ENCODE data around the gene BEND6. TPM values are rescaled to one million over a fixed set of nuclear protein-coding genes. Genes with fewer than 3 reads are reported as not detected.
A peak's percentile ranks its signal among the peaks of the same experiment; 100 is the strongest.

The BEND6 gene
- total and polyA plus RNA-seq, 7 experiments from 2014 or later, result 0.15 TPM; not detected in 6

GRCh38 chr6:56913285-56914074 is 41.4 kb upstream of the BEND6 start:
- intact Hi-C loops (cut with micrococcal nuclease), result no loop called here
- POLR2A ChIA-PET, result no interaction called here
- H3K27me3 ChIP-seq (ENCODE audit: control insufficient read depth in 2 of 2, insufficient read depth in 2 of 2, low read length in 2 of 2), result no peaks in the 10 kb centered on the region
- Mint-ChIP-seq H3K4me3 (no peak overlapping the region), H3K9me3 (peaks cover 0 to 1% (median 0%) of the 10 kb centered on the region in 11 donors), H3K27ac (no peak overlapping the region), H3K4me1 (peaks cover 0 to 4% (median 0%) of the 10 kb centered on the region in 7 donors), H3K27me3 (peaks cover 0 to 9% (median 0%) of the 10 kb centered on the region in 5 donors), H3K36me3 (no peaks in the 10 kb centered on the region)
- no peaks in the 10 kb centered on the region for H3K4me1 ChIP-seq (ENCODE audit: control insufficient read depth in 2 of 2, insufficient read depth in 2 of 2, low read length in 2 of 2)
- no peak overlapping the region for H3K4me3 ChIP-seq (ENCODE audit: low read length)
- no peak for DNase-seq
- ATAC-seq, result no peak
- H3K36me3 ChIP-seq (ENCODE audit: control insufficient read depth in 2 of 3, insufficient read depth in 3 of 3, low read length in 3 of 3), result no peaks in the 10 kb centered on the region
- H3K27ac ChIP-seq (ENCODE audit: low read depth, low read length), result no peak overlapping the region
- CTCF ChIA-PET, result interaction anchor here (0.6 kb wide), 1 partner anchor 101 kb away, joined by 3 read pairs; no protein-coding TSS in a partner anchor
- no peaks in the 10 kb centered on the region for H3K9me3 ChIP-seq (ENCODE audit: control insufficient read depth in 2 of 3, low read length in 3 of 3)

GRCh38 chr6:56914798-56915658 is 39.9 kb upstream of the BEND6 start:
- Mint-ChIP-seq H3K27me3 (peaks cover 0 to 13% (median 0%) of the 10 kb centered on the region in 5 donors), H3K4me3 (no peak overlapping the region), H3K9me3 (peaks cover 0 to 1% (median 0%) of the 10 kb centered on the region in 11 donors), H3K36me3 (no peaks in the 10 kb centered on the region), H3K4me1 (peaks cover 0 to 4% (median 0%) of the 10 kb centered on the region in 7 donors), H3K27ac (no peak overlapping the region)
- ATAC-seq (peak; percentile 32), DNase-seq (peak in 1 of 9 donors; percentile 8)
- no peak overlapping the region for H3K4me3 ChIP-seq (ENCODE audit: low read length)
- ChIA-PET CTCF (interaction anchor here (0.9 kb wide), 1 partner anchor 10 kb away, joined by 4 read pairs; no protein-coding TSS in a partner anchor), POLR2A (no interaction called here)
- intact Hi-C loops (cut with micrococcal nuclease), result no loop called here
- no peak overlapping the region for H3K27ac ChIP-seq (ENCODE audit: low read depth, low read length)
- no peaks in the 10 kb centered on the region for H3K36me3 ChIP-seq (ENCODE audit: control insufficient read depth in 2 of 3, insufficient read depth in 3 of 3, low read length in 3 of 3)
- H3K9me3 ChIP-seq (ENCODE audit: control insufficient read depth in 2 of 3, low read length in 3 of 3), result no peaks in the 10 kb centered on the region
- H3K27me3 ChIP-seq (ENCODE audit: control insufficient read depth in 2 of 2, insufficient read depth in 2 of 2, low read length in 2 of 2), result no peaks in the 10 kb centered on the region
- H3K4me1 ChIP-seq (ENCODE audit: control insufficient read depth in 2 of 2, insufficient read depth in 2 of 2, low read length in 2 of 2), result no peaks in the 10 kb centered on the region

DNA sequence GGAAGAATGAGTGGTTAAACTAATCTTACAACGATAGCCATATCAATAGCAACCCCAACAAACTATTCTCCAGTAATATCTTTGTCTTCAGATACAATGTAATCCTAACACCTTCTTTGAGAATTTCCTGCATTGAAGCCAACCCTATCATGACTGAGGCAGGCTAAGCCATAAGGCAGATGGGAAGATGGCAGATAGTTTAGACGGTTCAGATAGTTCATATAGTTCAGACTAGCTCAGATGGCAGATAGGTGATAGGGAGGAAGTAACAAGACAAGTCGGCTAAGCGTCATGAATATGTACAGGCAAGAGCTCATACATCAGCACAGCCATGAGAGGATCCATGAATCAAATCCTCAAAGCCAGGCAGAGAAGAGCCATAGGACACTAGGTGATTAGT is 39.1 kb upstream of the BEND6 start:
- no peak overlapping the region for H3K4me3 ChIP-seq (ENCODE audit: low read length)
- Mint-ChIP-seq H3K36me3 (no peaks in the 10 kb centered on the region), H3K9me3 (peaks cover 0 to 1% (median 0%) of the 10 kb centered on the region in 11 donors), H3K27ac (no peak overlapping the region), H3K4me1 (peaks cover 0 to 4% (median 0%) of the 10 kb centered on the region in 7 donors), H3K4me3 (no peak overlapping the region), H3K27me3 (peaks cover 0 to 17% (median 1%) of the 10 kb centered on the region in 5 donors)
- no peaks in the 10 kb centered on the region for H3K27me3 ChIP-seq (ENCODE audit: control insufficient read depth in 2 of 2, insufficient read depth in 2 of 2, low read length in 2 of 2)
- ATAC-seq (no peak), DNase-seq (no peak)
- H3K9me3 ChIP-seq (ENCODE audit: control insufficient read depth in 2 of 3, low read length in 3 of 3), result no peaks in the 10 kb centered on the region
- POLR2A ChIA-PET, result no interaction called here
- intact Hi-C loops (cut with micrococcal nuclease), result no loop called here
- H3K27ac ChIP-seq (ENCODE audit: low read depth, low read length), result no peak overlapping the region
- no peaks in the 10 kb centered on the region for H3K36me3 ChIP-seq (ENCODE audit: control insufficient read depth in 2 of 3, insufficient read depth in 3 of 3, low read length in 3 of 3)
- H3K4me1 ChIP-seq (ENCODE audit: control insufficient read depth in 2 of 2, insufficient read depth in 2 of 2, low read length in 2 of 2), result no peaks in the 10 kb centered on the region
- CTCF ChIA-PET, result interaction anchor here (1.3 kb wide), 1 partner anchor 13 kb away, joined by 3 read pairs; no protein-coding TSS in a partner anchor

DNA sequence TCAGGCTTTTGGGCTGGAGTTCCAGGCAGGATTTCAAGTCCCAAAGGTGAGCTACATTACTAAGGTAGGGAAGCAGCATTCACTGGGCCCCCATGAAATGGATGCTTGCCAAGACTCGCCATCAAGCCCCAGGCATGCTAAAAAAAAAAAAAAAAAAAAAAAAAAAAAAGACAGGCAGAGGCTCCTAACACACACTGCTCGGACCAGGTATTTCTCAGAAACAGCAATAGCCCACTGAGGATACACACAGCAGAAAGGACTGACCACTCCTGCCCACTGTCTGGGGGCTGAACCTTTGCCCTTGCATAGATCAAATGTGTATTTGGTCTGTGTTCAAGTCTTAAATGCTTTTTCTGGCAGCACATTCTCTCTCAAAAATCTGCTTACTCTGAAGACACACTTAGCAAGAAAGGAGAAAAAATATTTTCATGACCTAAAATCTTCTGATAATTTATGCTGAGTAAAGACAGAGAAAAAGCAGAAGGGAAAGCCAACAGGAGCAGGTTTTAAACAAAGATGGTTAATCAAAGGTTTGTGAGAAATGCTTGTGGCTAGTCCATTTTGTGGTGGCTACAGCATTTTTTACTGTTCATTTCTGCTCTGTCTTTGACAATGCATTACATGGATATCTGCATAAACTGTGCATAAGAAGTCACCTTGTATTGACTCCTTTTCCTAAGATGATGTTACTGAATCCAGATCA is 37.9 kb upstream of the BEND6 start:
- Histone ChIP-seq H3K27ac (ENCODE audit: low read depth, low read length) (no peak overlapping the region), H3K4me1 (ENCODE audit: control insufficient read depth in 2 of 2, insufficient read depth in 2 of 2, low read length in 2 of 2) (no peaks in the 10 kb centered on the region), H3K9me3 (ENCODE audit: control insufficient read depth in 2 of 3, low read length in 3 of 3) (no peaks in the 10 kb centered on the region), H3K27me3 (ENCODE audit: control insufficient read depth in 2 of 2, insufficient read depth in 2 of 2, low read length in 2 of 2) (no peaks in the 10 kb centered on the region), H3K4me3 (ENCODE audit: low read length) (no peak overlapping the region), H3K36me3 (ENCODE audit: control insufficient read depth in 2 of 3, insufficient read depth in 3 of 3, low read length in 3 of 3) (no peaks in the 10 kb centered on the region)
- Mint-ChIP-seq H3K36me3 (no peaks in the 10 kb centered on the region), H3K27me3 (peaks cover 0 to 22% (median 9%) of the 10 kb centered on the region in 5 donors), H3K4me3 (no peak overlapping the region), H3K4me1 (peaks cover 0 to 4% (median 0%) of the 10 kb centered on the region in 7 donors), H3K9me3 (peaks cover 0 to 1% (median 0%) of the 10 kb centered on the region in 11 donors), H3K27ac (no peak overlapping the region)
- ATAC-seq (no peak), DNase-seq (no peak)
- ChIA-PET POLR2A (no interaction called here), CTCF (interaction anchor here (1.3 kb wide), 1 partner anchor 14 kb away, joined by 3 read pairs; no protein-coding TSS in a partner anchor)
- intact Hi-C loops (cut with micrococcal nuclease), result no loop called here

GRCh38 chr6:56922645-56923044 is 32.3 kb upstream of the BEND6 start:
- Mint-ChIP-seq H3K4me1 (no peaks in the 10 kb centered on the region), H3K27ac (no peak overlapping the region), H3K36me3 (no peaks in the 10 kb centered on the region), H3K9me3 (no peaks in the 10 kb centered on the region), H3K4me3 (no peak overlapping the region), H3K27me3 (peaks cover 19 to 43% (median 39%) of the 10 kb centered on the region in 5 donors)
- no peak overlapping the region for H3K4me3 ChIP-seq (ENCODE audit: low read length)
- H3K27me3 ChIP-seq (ENCODE audit: control insufficient read depth in 2 of 2, insufficient read depth in 2 of 2, low read length in 2 of 2), result peaks cover 0 to 2% of the 10 kb centered on the region in 2 donors
- POLR2A ChIA-PET, result no interaction called here
- ATAC-seq (no peak), DNase-seq (no peak)
- no peaks in the 10 kb centered on the region for H3K36me3 ChIP-seq (ENCODE audit: control insufficient read depth in 2 of 3, insufficient read depth in 3 of 3, low read length in 3 of 3)
- intact Hi-C loops (cut with micrococcal nuclease), result no loop called here
- H3K9me3 ChIP-seq (ENCODE audit: control insufficient read depth in 2 of 3, low read length in 3 of 3), result no peaks in the 10 kb centered on the region
- CTCF ChIA-PET, result no interaction called here
- H3K27ac ChIP-seq (ENCODE audit: low read depth, low read length), result no peak overlapping the region
- H3K4me1 ChIP-seq (ENCODE audit: control insufficient read depth in 2 of 2, insufficient read depth in 2 of 2, low read length in 2 of 2), result no peaks in the 10 kb centered on the region

- H3K36me3 Mint-ChIP-seq, result no peaks in the 10 kb centered on the region
- H3K9me3 ChIP-seq (ENCODE audit: control insufficient read depth in 2 of 3, low read length in 3 of 3), result no peaks in the 10 kb centered on the region
- ChIA-PET POLR2A (no interaction called here), CTCF (no interaction called here)
- H3K27ac ChIP-seq (ENCODE audit: low read depth, low read length), result no peak overlapping the region
- no peaks in the 10 kb centered on the region for H3K4me1 ChIP-seq (ENCODE audit: control insufficient read depth in 2 of 2, insufficient read depth in 2 of 2, low read length in 2 of 2)
- H3K9me3 Mint-ChIP-seq, result no peaks in the 10 kb centered on the region
- DNase-seq (no peak), ATAC-seq (no peak)
- no peak overlapping the region for H3K27ac Mint-ChIP-seq
- intact Hi-C loops (cut with micrococcal nuclease), result no loop called here
- no peak overlapping the region for H3K4me3 Mint-ChIP-seq
- peaks cover 0 to 5% of the 10 kb centered on the region in 2 donors for H3K27me3 ChIP-seq (ENCODE audit: control insufficient read depth in 2 of 2, insufficient read depth in 2 of 2, low read length in 2 of 2)
- H3K27me3 Mint-ChIP-seq, result peaks cover 19 to 51% (median 42%) of the 10 kb centered on the region in 5 donors
- no peak overlapping the region for H3K4me3 ChIP-seq (ENCODE audit: low read length)
- no peaks in the 10 kb centered on the region for H3K4me1 Mint-ChIP-seq
- H3K36me3 ChIP-seq (ENCODE audit: control insufficient read depth in 2 of 3, insufficient read depth in 3 of 3, low read length in 3 of 3), result no peaks in the 10 kb centered on the region
Observed at GRCh38 chr6:56923565-56923964, 31.3 kb upstream of the BEND6 start.

Measured in naive thymus-derived CD4-positive, alpha-beta T cell (primary cell).